Measurements from ENCODE around the gene FSIP1.
"Not testable (repeated sequence)": the region's sequence is repeated elsewhere in the genome, so short reads cannot be mapped to it uniquely, and the experiment has no call there.

FSIP1 gene

GRCh38 chr15:39782441-39783138, at the start of gene FSIP1:
TSS of gene FSIP1 (minus strand) at chr15:39782841. CDS start at chr15:39776524, 6,317 bp downstream.
- DNase-seq = peak; percentile 71

- no peak for DNase-seq
Observed at GRCh38 chr15:39830166-39830565, 47.5 kb upstream of the FSIP1 start.

- DNase-seq = no peak
Observed at GRCh38 chr15:39828374-39828931, 45.8 kb upstream of the FSIP1 start.

GRCh38 chr15:39826975-39827374, 44.3 kb upstream of the FSIP1 start:
- no peak for DNase-seq

GRCh38 chr15:39823634-39824033, 41.0 kb upstream of the FSIP1 start:
- DNase-seq = no peak

GRCh38 chr15:39820050-39820602, 37.5 kb upstream of the FSIP1 start:
- no peak for DNase-seq

GRCh38 chr15:39819533-39819932, 36.9 kb upstream of the FSIP1 start:
- no peak for DNase-seq

GRCh38 chr15:39817892-39818291, 35.3 kb upstream of the FSIP1 start:
- DNase-seq = no peak

GRCh38 chr15:39814489-39814888, 31.8 kb upstream of the FSIP1 start:
- no peak for DNase-seq

- not testable (repeated sequence) for DNase-seq
Observed at GRCh38 chr15:39812651-39813050, 30.0 kb upstream of the FSIP1 start.

GRCh38 chr15:39808909-39809308, 26.3 kb upstream of the FSIP1 start:
- DNase-seq = no peak

GRCh38 chr15:39807791-39808190, 25.1 kb upstream of the FSIP1 start:
- no peak for DNase-seq

- no peak for DNase-seq
Observed at GRCh38 chr15:39804026-39804425, 21.4 kb upstream of the FSIP1 start.

GRCh38 chr15:39803016-39803415, 20.4 kb upstream of the FSIP1 start:
- DNase-seq = no peak

- DNase-seq = no peak
Observed at GRCh38 chr15:39801641-39802309, 19.1 kb upstream of the FSIP1 start.

- no peak for DNase-seq
Observed at GRCh38 chr15:39799552-39800011, 16.9 kb upstream of the FSIP1 start.

- DNase-seq = no peak
Observed at GRCh38 chr15:39798382-39798781, 15.7 kb upstream of the FSIP1 start.

GRCh38 chr15:39797407-39797806, 14.8 kb upstream of the FSIP1 start:
- no peak for DNase-seq

GRCh38 chr15:39796601-39797000, 14.0 kb upstream of the FSIP1 start:
- DNase-seq = no peak

GRCh38 chr15:39795486-39795885, 12.8 kb upstream of the FSIP1 start:
- DNase-seq = no peak

GRCh38 chr15:39794954-39795353, 12.3 kb upstream of the FSIP1 start:
- DNase-seq = no peak

GRCh38 chr15:39793923-39794322, 11.3 kb upstream of the FSIP1 start:
- no peak for DNase-seq

- no peak for DNase-seq
Observed at GRCh38 chr15:39792844-39793335, 10.2 kb upstream of the FSIP1 start.
